Erythroblast (primary cell): Measurements from ENCODE around the gene WDR70.

Experiments used
- GATA1 ChIP-seq: IDR thresholded peaks from 2 replicates; pipeline ENCODE4 v1.6.1; 2011; ENCODE audit warnings: low read depth, mild to moderate bottlenecking, control low read depth, low read length, moderate library complexity
- POLR2A ChIP-seq: IDR thresholded peaks from 2 replicates; pipeline ENCODE4 v1.6.1; 2011; ENCODE audit warnings: mild to moderate bottlenecking, low read length

DNA sequence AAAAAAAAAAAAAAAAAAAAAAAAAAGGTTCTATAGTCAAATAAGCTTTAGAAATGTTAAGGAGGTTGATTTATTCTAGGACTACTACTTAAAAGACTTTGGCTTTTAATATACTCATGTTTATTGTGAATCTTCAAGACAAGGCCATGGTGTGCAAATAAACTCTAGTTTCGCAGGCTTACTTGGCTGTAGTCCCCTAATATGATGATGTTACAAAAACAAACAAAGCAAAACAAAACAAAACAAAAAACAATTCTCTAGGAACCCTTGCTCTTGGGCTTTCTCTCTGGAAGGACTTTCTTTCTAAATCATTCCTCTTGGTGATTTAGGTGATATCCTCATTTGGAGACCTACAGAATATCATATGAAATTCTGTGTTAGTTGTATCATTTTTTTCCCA, 288.7 kb downstream of the WDR70 start:
- no peak for TF ChIP-seq POLR2A
- TF ChIP-seq GATA1 = no peak
